ENCODE data around the gene ZNF396. TPM values are rescaled to one million over a fixed set of nuclear protein-coding genes. Genes with fewer than 3 reads are reported as not detected.

The ZNF396 gene
- total and polyA plus RNA-seq, 2 donors = 1.3 to 4.0 TPM

DNA sequence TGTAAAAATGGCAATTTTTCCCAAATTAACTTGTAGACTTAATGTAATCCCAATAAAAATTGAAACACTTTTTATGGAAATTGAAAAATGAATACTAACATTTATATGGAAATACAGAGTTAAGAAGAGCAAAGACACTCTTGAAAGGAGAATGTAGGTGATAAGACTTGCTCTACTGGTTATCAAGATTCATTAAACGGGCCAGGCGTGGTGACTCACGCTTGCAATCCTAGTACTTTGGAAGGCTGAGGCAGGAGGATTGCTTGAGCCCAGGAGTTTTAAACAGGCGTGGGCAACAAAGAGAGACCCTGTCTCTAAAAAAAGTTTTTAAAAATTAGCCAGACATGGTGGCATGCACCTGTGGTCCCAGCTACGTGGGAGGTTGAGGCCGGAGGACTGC is 29.5 kb upstream of the ZNF396 start:
- Histone ChIP-seq H3K4me3 (ENCODE audit: low read depth, low read length) (no peak overlapping the region), H3K4me1 (ENCODE audit: insufficient read depth) (no peaks in the 10 kb centered on the region), H3K36me3 (ENCODE audit: insufficient read depth) (no peaks in the 10 kb centered on the region), H3K27ac (ENCODE audit: low read depth) (no peak overlapping the region)
- no peak for DNase-seq (ENCODE audit: extremely low spot score)
- 77% methylated on average over 6 of the region's 6 CpGs for WGBS

DNA sequence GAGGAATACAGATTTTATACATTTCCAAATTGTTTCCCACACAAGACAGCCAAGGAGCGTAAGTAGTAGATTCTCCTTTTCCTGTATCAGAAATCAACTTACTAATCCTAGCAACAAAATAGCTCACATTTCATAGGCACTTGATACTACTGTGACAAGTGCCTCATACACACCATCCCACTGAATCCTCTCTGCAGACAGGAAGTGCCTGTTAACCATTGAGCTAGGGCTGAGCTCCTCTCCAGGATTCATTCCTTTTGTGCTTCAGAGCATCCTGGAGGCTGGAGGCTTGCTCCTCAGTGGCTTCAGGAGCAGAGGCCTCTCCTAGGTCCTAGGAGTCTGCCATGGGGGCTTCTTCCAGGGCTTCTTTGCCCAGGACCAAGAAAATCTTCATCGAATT is 20.8 kb upstream of the ZNF396 start:
- H3K27ac ChIP-seq (ENCODE audit: low read depth) = no peak overlapping the region
- no peak overlapping the region for H3K4me3 ChIP-seq (ENCODE audit: low read depth, low read length)
- 69% methylated on average over 2 of the region's 2 CpGs for WGBS
- no peaks in the 10 kb centered on the region for H3K4me1 ChIP-seq (ENCODE audit: insufficient read depth)
- H3K36me3 ChIP-seq (ENCODE audit: insufficient read depth) = no peaks in the 10 kb centered on the region
- DNase-seq (ENCODE audit: extremely low spot score) = no peak

DNA sequence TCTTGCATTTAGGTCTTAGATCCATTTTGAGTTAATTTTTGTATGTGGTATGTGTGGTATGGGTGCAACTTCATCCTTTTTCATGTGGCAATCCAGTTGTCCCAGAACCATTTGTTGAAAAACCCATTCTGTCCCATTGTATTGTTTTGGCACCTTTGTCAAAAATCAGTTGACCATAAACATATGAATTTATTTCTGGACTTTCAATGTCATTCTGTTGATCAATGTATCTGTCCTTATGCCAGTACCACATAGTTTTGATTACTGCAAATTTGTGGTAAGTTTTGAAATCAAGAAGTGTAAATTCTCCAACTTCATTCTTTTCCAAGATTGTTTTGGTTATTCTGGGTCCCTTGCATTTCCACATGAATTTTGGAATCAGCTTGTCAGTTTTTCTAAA is 16.6 kb upstream of the ZNF396 start:
- no peak for DNase-seq (ENCODE audit: extremely low spot score)
- no peak overlapping the region for H3K27ac ChIP-seq (ENCODE audit: low read depth)
- no peaks in the 10 kb centered on the region for H3K36me3 ChIP-seq (ENCODE audit: insufficient read depth)
- H3K4me3 ChIP-seq (ENCODE audit: low read depth, low read length) = no peak overlapping the region
- H3K4me1 ChIP-seq (ENCODE audit: insufficient read depth) = no peaks in the 10 kb centered on the region

DNA sequence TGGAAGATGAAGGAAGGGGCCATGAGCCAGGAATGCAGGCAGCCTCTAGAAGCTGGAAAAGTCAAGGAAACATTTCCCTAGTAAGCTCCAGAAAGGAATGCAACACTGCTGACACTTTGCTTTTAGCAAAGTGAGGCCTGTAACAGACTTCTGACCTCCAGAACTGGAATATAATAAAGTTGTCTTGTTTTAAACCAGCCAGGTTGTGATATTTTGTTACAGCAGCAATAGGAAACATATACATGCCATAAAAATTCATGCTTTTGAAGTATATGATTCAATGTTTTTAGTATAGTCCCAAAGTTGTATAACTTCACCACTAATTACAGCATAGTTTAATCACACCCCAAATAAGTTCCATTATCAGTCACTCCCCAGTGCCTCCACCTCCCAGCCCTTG is 15.2 kb upstream of the ZNF396 start:
- Histone ChIP-seq H3K36me3 (ENCODE audit: insufficient read depth) (no peaks in the 10 kb centered on the region), H3K4me1 (ENCODE audit: insufficient read depth) (no peaks in the 10 kb centered on the region), H3K4me3 (ENCODE audit: low read depth, low read length) (no peak overlapping the region), H3K27ac (ENCODE audit: low read depth) (no peak overlapping the region)
- DNase-seq (ENCODE audit: extremely low spot score) = no peak

DNA sequence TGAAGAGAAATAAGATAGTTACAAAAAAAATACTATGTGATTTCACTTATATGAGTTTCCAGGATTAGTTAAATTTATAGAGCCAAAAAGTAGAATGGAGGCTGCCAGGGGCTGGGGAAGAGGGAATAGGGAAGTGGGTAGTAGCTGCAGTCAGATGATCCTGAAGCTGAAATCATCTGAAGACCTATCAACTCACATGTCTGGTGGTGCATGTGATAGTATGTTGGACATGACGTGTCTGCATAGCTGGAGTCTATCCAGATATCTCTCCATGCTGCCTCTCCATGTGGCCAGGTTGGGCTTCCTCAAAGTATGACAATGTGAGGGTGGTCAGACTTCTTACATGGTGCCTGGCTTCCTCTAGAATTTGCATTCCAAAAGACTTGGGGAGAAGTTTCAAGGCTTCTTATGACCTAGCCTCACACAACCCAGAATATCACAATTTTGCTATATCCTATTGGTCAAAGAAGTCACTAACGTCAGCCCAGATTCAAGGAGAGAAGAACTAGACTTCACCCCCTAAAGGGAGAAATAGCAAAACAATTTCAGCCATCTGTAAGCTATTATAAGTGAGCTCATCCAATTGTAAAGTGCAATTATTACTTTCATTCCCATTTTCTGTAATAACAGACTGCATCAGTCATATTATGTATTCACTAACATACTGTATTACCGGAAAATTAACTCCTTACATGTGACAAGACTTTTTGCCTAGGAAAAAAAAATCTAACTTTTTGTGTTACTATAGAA is 14.0 kb upstream of the ZNF396 start:
- 71% methylated on average over 3 of the region's 3 CpGs for WGBS
- no peak for DNase-seq (ENCODE audit: extremely low spot score)
- no peaks in the 10 kb centered on the region for H3K4me1 ChIP-seq (ENCODE audit: insufficient read depth)
- H3K36me3 ChIP-seq (ENCODE audit: insufficient read depth) = no peaks in the 10 kb centered on the region
- H3K4me3 ChIP-seq (ENCODE audit: low read depth, low read length) = no peak overlapping the region
- no peak overlapping the region for H3K27ac ChIP-seq (ENCODE audit: low read depth)

DNA sequence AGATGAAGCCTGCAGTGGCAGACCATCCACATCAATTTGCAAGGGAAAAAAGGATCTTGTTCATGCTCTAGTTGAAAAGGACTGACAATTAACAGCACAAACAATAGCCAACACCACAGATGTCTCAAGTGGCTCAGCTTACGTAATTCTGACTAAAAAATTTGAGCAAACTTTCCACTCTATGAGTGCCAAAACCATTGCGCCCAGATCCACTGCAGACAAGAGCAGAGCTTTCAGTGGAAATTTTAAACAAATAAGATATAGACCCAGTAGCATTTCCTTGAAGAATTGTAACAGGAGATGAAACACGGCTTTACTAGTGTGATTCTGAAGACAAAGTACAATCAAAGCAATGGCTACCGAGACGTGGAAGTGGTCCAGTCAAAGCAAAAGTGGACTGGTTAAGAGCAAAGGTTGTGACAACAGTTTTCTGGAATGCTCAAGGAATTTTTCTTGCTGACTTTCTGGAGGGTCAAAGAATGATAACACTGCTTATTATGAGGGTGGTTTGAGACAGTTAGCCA is 12.0 kb upstream of the ZNF396 start:
- Histone ChIP-seq H3K27ac (ENCODE audit: low read depth) (no peak overlapping the region), H3K36me3 (ENCODE audit: insufficient read depth) (no peaks in the 10 kb centered on the region), H3K4me3 (ENCODE audit: low read depth, low read length) (no peak overlapping the region), H3K4me1 (ENCODE audit: insufficient read depth) (no peaks in the 10 kb centered on the region)
- no peak for DNase-seq (ENCODE audit: extremely low spot score)
- WGBS = 37% methylated on average over 5 of the region's 5 CpGs

DNA sequence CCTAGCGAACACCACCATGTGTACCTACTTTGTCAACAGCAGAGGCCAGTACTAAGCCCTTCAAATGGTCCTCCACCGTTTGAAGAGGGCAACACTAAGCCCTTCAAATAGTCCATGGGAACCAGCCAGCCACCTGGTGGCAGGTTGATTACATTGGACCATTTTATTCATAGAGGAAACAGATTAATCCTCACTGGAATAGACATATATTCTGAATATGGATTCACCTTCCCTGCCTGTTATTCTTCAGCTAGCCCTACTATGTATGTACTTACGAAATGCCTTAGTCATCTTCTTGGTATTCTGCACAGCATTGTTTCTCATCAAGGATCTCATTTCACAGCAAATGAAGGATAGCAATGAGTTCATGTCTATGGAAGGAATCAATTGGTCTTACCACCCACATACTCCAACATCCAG is 10.0 kb upstream of the ZNF396 start:
- no peaks in the 10 kb centered on the region for H3K4me1 ChIP-seq (ENCODE audit: insufficient read depth)

DNA sequence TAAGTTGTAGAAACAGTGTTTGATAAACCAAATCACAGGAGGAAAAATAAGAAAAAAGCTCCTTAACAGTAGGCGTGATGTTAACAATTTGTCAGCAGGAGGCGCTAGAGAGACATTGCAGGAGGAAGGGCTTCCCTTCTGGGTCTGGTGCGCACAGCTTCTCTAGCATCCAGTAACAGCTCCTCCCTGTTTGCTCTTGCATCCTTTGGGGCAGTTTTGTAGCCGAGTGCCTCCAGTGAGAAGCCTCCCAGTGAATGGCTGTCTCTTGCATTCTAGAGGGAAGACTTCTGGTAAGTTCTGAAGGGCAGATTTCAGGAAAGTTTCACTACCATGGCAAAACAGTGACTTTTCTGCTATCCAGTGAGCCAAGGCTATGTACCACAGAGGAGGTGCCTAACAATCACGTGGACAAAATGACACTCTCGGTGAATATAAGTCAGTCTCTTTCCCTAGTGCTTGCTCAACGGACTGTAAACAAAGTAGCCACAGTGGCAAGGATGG is 9.5 kb upstream of the ZNF396 start:
- WGBS = 24% methylated on average over 7 of the region's 7 CpGs
- Histone ChIP-seq H3K36me3 (ENCODE audit: insufficient read depth) (no peaks in the 10 kb centered on the region), H3K4me1 (ENCODE audit: insufficient read depth) (no peaks in the 10 kb centered on the region), H3K4me3 (ENCODE audit: low read depth, low read length) (no peak overlapping the region), H3K27ac (ENCODE audit: low read depth) (no peak overlapping the region)
- peak; percentile 33 for DNase-seq (ENCODE audit: extremely low spot score)

More for the DNA sequence above, 10.0 kb upstream of the ZNF396 start:
- no peaks in the 10 kb centered on the region for H3K36me3 ChIP-seq (ENCODE audit: insufficient read depth)
- no peak overlapping the region for H3K27ac ChIP-seq (ENCODE audit: low read depth)
- DNase-seq (ENCODE audit: extremely low spot score) = no peak
- WGBS = 61% methylated on average over 3 of the region's 3 CpGs
- H3K4me3 ChIP-seq (ENCODE audit: low read depth, low read length) = no peak overlapping the region

DNA sequence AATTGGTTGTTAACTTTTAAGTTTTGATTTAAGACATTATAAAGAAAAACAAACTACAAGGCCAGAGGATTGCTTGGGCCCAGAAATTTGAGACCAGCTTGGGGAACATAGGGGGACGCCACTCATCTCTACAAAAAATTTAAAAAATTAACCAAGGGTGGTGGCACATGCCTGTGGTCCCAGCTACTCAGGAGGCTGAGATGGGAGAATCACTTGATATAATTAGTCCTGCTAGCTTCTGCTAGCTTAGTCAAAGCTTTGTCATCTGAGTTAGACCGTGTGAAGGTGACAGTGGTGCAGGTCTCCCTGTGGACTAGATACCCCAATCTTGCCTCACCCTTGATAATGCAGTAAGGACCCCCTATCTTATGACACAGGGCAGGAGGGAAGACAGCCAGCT is 6.0 kb upstream of the ZNF396 start:
- Histone ChIP-seq H3K36me3 (ENCODE audit: insufficient read depth) (no peaks in the 10 kb centered on the region), H3K27ac (ENCODE audit: low read depth) (no peak overlapping the region), H3K4me3 (ENCODE audit: low read depth, low read length) (no peak overlapping the region), H3K4me1 (ENCODE audit: insufficient read depth) (no peaks in the 10 kb centered on the region)
- WGBS = 85% methylated on average over 2 of the region's 2 CpGs
- no peak for DNase-seq (ENCODE audit: extremely low spot score)

DNA sequence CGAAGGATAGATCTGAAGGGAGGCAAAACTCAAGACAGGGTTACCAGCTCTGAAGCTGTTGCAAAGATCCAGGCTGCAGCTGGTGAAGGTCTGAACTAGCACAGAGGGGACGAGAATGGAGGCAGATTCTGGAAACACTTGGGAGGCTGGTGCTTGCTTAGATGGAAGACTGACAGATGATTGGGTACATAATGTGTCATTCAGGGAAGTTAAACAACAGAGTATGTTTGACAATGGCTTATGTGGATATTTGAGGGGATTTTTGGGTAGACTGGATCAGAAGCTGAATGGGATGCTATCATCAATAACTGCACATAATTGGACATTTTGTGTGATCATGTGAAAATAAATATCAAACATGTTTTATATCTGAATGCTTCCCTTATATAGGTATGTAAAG is 2.3 kb upstream of the ZNF396 start:
- H3K27ac ChIP-seq (ENCODE audit: low read depth) = no peak overlapping the region
- DNase-seq (ENCODE audit: extremely low spot score) = no peak
- H3K4me1 ChIP-seq (ENCODE audit: insufficient read depth) = no peaks in the 10 kb centered on the region
- no peak overlapping the region for H3K4me3 ChIP-seq (ENCODE audit: low read depth, low read length)
- 66% methylated on average over 2 of the region's 2 CpGs for WGBS
- no peaks in the 10 kb centered on the region for H3K36me3 ChIP-seq (ENCODE audit: insufficient read depth)

DNA sequence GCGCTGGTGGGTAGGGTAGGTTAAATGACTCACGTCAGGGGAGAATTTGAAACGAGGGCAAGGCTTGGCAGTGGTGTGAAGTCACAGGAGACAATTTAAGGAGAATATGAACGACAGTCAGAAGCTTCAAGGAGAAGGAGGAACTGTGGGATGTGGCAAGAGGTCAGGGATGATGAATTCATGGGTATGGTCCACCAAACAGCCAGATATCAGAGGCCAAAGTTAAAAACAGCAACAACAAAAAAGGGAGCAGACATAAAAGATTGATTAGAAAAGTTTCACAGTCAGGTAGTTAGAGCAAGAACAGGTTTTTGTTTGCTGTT is 1.4 kb upstream of the ZNF396 start:
- Histone ChIP-seq H3K4me3 (ENCODE audit: low read depth, low read length) (no peak overlapping the region), H3K27ac (ENCODE audit: low read depth) (no peak overlapping the region), H3K36me3 (ENCODE audit: insufficient read depth) (no peaks in the 10 kb centered on the region), H3K4me1 (ENCODE audit: insufficient read depth) (no peaks in the 10 kb centered on the region)
- 54% methylated on average over 4 of the region's 4 CpGs for WGBS
- no peak for DNase-seq (ENCODE audit: extremely low spot score)

DNA sequence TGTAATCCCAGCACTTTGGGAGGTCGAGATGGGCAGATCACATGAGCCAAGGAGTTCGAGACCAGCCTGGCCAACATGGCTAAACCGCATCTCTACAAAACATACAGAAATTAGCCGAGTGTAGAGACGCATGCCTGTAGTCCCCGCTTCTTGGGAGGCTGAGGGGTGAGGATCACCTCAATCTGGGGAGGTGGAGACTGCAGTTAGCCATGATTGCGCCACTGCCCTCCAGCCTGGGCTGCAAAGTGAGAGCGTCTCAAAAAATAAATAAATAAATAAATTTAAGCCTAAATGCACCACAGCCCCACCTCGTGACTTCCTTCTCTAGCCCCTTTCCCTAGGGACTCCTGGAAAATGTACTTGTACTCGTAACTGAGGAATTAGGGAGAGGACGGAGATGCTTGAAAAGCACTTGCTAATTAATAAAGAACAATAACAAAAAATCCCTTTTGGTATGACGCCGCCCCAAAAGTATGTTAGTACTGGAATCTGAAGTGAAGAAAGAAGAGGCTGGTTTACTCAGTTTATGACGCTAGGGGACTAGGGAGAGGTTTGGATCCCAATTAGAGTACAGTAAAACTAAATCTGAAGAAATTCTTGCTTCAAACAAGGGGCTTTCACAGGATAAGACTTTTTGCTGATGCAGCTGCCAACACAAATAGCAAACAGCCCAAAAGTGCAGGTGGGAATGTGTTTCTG is 887 bp upstream of the ZNF396 start:
- DNase-seq (ENCODE audit: extremely low spot score) = no peak
- Histone ChIP-seq H3K36me3 (ENCODE audit: insufficient read depth) (no peaks in the 10 kb centered on the region), H3K4me3 (ENCODE audit: low read depth, low read length) (no peak overlapping the region), H3K4me1 (ENCODE audit: insufficient read depth) (no peaks in the 10 kb centered on the region), H3K27ac (ENCODE audit: low read depth) (no peak overlapping the region)
- whole genome bisulfite sequencing = 76% methylated on average over 14 of the region's 14 CpGs

DNA sequence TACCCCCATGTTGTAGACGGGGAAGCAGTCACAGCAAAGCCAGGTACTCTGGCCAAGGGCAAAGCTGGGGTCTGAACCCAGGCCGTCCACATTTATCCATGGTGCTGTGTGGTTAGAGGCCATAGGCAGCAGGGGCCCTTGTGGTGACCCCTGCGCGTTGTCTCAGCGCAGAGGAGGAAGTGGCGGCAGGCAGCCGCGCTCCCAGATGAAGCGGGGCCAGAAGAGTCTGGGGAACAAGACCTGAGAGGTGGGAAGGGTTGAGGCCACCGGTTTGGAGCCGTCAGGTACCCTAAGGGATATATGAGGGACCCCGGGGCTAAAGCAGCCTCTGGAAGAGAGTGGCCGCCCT is 770 bp downstream of the ZNF396 start:
- DNase-seq (ENCODE audit: extremely low spot score) = no peak
- H3K36me3 ChIP-seq (ENCODE audit: insufficient read depth) = no peaks in the 10 kb centered on the region
- H3K27ac ChIP-seq (ENCODE audit: low read depth) = no peak overlapping the region
- H3K4me1 ChIP-seq (ENCODE audit: insufficient read depth) = no peaks in the 10 kb centered on the region
- peak overlapping the region; percentile 89 for H3K4me3 ChIP-seq (ENCODE audit: low read depth, low read length)
- WGBS = 16% methylated on average over 13 of the region's 13 CpGs

DNA sequence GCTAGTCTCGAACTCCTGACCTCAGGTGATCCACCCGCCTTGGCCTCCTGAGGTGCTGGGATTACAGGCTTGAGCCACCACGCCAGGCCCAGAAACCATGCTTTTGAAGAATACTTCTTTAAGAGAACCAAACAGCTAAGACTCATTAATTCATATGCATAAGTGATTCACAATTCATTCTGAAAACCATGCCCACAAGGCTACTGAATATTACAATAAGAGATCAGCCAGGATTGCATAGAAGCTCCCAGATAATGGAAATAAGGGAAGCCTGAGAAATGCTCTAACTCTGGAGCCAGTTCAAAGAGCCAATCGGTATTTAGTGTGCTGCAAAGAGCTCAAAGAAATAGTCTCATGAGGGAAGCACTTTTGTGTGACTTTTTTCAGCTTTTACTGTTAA is 2.4 kb downstream of the ZNF396 start:
- DNase-seq (ENCODE audit: extremely low spot score) = no peak
- Histone ChIP-seq H3K27ac (ENCODE audit: low read depth) (no peak overlapping the region), H3K36me3 (ENCODE audit: insufficient read depth) (no peaks in the 10 kb centered on the region), H3K4me1 (ENCODE audit: insufficient read depth) (no peaks in the 10 kb centered on the region), H3K4me3 (ENCODE audit: low read depth, low read length) (no peak overlapping the region)
- 93% methylated on average over 4 of the region's 4 CpGs for WGBS
